Panc1 (cell line): ENCODE measurements around the gene PCSK7. TPM values are rescaled to one million over a fixed set of nuclear protein-coding genes. Genes with fewer than 3 reads are reported as not detected.
"Not testable (repeated sequence)": the region's sequence is repeated elsewhere in the genome, so short reads cannot be mapped to it uniquely, and the experiment has no call there.

Experiments used
- ATAC-seq: fragments of 200-7000 bp; cut with Tn5 transposase; 2 replicates; pipeline ENCODE4 v1.9.1; 2020; ENCODE audit warnings: mild to moderate bottlenecking, moderate library complexity
- BruUV-seq: library from RNA; stranded (reverse); fragments of 400-500 nt; replicated peaks from 2 replicates; lab custom pipeline; 2021; lab: Mats Ljungman, UMichigan
- CTCF ChIA-PET: fragments of 300-600 bp; sonication (Branson Sonifier 250); formaldehyde crosslinking; loops from one replicate; lab custom pipeline; 2022; ENCODE audit warnings: antibody characterized with exemption; lab: Charles Lee
- POLR2A ChIA-PET: fragments of 300-600 bp; sonication (Branson Sonifier 250); formaldehyde crosslinking; loops from one replicate; lab custom pipeline; 2022; ENCODE audit warnings: antibody characterized with exemption; lab: Charles Lee
- DNase-seq: peaks from one replicate; pipeline ENCODE4 v3.0.0-alpha.2; 2010; ENCODE audit warnings: low read depth, low spot score
- H3K27ac ChIP-seq: 2 replicates; pipeline ENCODE4 v1.5.1; 2011; ENCODE audit warnings: mild to moderate bottlenecking, low read length, inconsistent platforms
- H3K27me3 ChIP-seq: fragments of 200-500 bp; sonication (Bioruptor generic); 2 replicates; pipeline ENCODE4 v1.6.0; 2014; ENCODE audit warnings: low read length, inconsistent platforms; ENCODE audit not compliant: control insufficient read depth, insufficient read depth
- H3K36me3 ChIP-seq: fragments of 200-500 bp; sonication (Bioruptor generic); 2 replicates; pipeline ENCODE4 v1.5.1; 2014; ENCODE audit warnings: inconsistent platforms, mild to moderate bottlenecking, low read length, moderate library complexity; ENCODE audit not compliant: control insufficient read depth, insufficient read depth
- H3K4me1 ChIP-seq: 2 replicates; pipeline ENCODE4 v1.5.1; 2011; ENCODE audit warnings: inconsistent platforms, mild to moderate bottlenecking, low read length, moderate library complexity; ENCODE audit not compliant: control insufficient read depth, insufficient read depth
- H3K4me3 ChIP-seq, 2 experiments: 2 replicates each; pipeline ENCODE4 v1.5.1; 2011 to 2012; ENCODE audit warnings: low read depth in 2 of 2, low read length in 2 of 2, mild to moderate bottlenecking in 2 of 2, inconsistent platforms in 1 of 2, moderate library complexity in 1 of 2
- H3K9me3 ChIP-seq: fragments of 200-500 bp; sonication (Bioruptor generic); 2 replicates; pipeline ENCODE4 v1.5.1; 2014; ENCODE audit warnings: low read depth, mild to moderate bottlenecking, inconsistent platforms, low read length, moderate library complexity; ENCODE audit not compliant: control insufficient read depth, insufficient read depth
- POLR2AphosphoS5 ChIP-seq: IDR thresholded peaks from 2 replicates; pipeline ENCODE4 v1.6.1; 2012; ENCODE audit warnings: mild to moderate bottlenecking, low read depth, low read length, moderate library complexity
- REST ChIP-seq, 2 experiments: IDR thresholded peaks; 2 replicates each; pipeline ENCODE4 v1.6.1; 2011 to 2012; ENCODE audit warnings: low read depth in 2 of 2, control low read depth in 1 of 2, low read length in 1 of 2, mild to moderate bottlenecking in 1 of 2, moderate library complexity in 1 of 2; ENCODE audit not compliant: insufficient read depth in 1 of 2
- SIN3A ChIP-seq: IDR thresholded peaks from 2 replicates; pipeline ENCODE4 v1.6.1; 2012; ENCODE audit warnings: low read depth, mild to moderate bottlenecking, low read length, moderate library complexity, borderline replicate concordance; ENCODE audit not compliant: insufficient read depth
- TCF7L2 ChIP-seq: IDR thresholded peaks from 2 replicates; pipeline ENCODE4 v1.6.1; 2011; ENCODE audit warnings: mild to moderate bottlenecking, low read depth, low read length, inconsistent platforms
- in situ Hi-C: cut with HindIII; loops from 2 replicates; pipeline ENCODE4 v1.10.0; 2016; ENCODE audit warnings: low sequenced_read_pairs, low pct_unique_long_range_greater_than_20kb
- intact Hi-C: fragments of 100-400 bp; cut with micrococcal nuclease; formaldehyde crosslinking; loops from one replicate; pipeline ENCODE4 v1.10.0; 2022; ENCODE audit not compliant: unreplicated experiment
- total RNA-seq: library from RNA; stranded (reverse); gene quantifications from one replicate; pipeline ENCODE4 v1.2.1, GENCODE V29; 2021; ENCODE audit not compliant: unreplicated experiment
- TF ChIP-seq, protein P1 (sequence below): fragments of 450-650 bp; IDR thresholded peaks from 2 replicates; pipeline ENCODE4 v1.5.1; 2017; ENCODE audit warnings: mild to moderate bottlenecking

Gene PCSK7
- total RNA-seq, 1 experiment from 2014 or later: 60.6 TPM

GRCh38 chr11:117212697-117213355 is 19.0 kb downstream of the PCSK7 start:
- TF ChIP-seq SIN3A: no peak
- TF ChIP-seq TCF7L2: no peak
- TF ChIP-seq, protein P1, sequence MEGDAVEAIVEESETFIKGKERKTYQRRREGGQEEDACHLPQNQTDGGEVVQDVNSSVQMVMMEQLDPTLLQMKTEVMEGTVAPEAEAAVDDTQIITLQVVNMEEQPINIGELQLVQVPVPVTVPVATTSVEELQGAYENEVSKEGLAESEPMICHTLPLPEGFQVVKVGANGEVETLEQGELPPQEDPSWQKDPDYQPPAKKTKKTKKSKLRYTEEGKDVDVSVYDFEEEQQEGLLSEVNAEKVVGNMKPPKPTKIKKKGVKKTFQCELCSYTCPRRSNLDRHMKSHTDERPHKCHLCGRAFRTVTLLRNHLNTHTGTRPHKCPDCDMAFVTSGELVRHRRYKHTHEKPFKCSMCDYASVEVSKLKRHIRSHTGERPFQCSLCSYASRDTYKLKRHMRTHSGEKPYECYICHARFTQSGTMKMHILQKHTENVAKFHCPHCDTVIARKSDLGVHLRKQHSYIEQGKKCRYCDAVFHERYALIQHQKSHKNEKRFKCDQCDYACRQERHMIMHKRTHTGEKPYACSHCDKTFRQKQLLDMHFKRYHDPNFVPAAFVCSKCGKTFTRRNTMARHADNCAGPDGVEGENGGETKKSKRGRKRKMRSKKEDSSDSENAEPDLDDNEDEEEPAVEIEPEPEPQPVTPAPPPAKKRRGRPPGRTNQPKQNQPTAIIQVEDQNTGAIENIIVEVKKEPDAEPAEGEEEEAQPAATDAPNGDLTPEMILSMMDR: no peak
- no peak for TF ChIP-seq POLR2AphosphoS5
- TF ChIP-seq REST (IDR thresholded peaks at IDR 0.05; ENCODE audit: insufficient read depth in 1 of 2, low read depth in 2 of 2, low read length in 1 of 2): no peak
- in situ Hi-C loops (no loop called here), intact Hi-C loops (no loop called here)
- no peaks in the 10 kb centered on the region for H3K4me1 ChIP-seq
- no peak overlapping the region for H3K27ac ChIP-seq
- CTCF ChIA-PET: no interaction called here
- H3K27me3 ChIP-seq: no peaks in the 10 kb centered on the region
- DNase-seq (no peak), ATAC-seq (no peak)
- BruUV-seq: no TSS peak
- no peaks in the 10 kb centered on the region for H3K36me3 ChIP-seq
- POLR2A ChIA-PET: no interaction called here
- H3K9me3 ChIP-seq: no peaks in the 10 kb centered on the region
- no peak overlapping the region for H3K4me3 ChIP-seq

DNA sequence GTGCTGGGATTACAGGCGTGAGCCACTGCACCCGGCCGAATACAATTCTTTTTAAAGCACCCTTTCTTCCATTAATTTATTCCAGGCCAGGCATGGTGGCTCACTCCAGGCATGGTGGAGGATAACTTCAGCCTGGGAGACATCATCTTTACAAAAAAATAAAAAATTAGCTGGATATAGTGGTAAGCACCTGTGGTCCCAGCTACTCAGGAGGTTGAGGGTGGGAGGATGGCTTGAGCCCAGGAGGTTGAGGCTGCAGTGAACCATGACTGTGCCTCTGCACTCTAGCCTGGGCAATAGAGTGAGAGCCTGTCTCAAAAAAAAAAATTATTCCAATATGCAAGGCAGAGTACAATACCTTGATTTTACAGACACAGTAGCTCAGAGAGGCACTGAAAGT is 21.3 kb downstream of the PCSK7 start:
- no peaks in the 10 kb centered on the region for H3K36me3 ChIP-seq
- TF ChIP-seq, protein P1: no peak
- no peak for TF ChIP-seq SIN3A
- no peak for TF ChIP-seq TCF7L2
- TF ChIP-seq POLR2AphosphoS5: no peak
- TF ChIP-seq REST (IDR thresholded peaks at IDR 0.05; ENCODE audit: insufficient read depth in 1 of 2, low read depth in 2 of 2, low read length in 1 of 2): no peak
- ChIA-PET CTCF (interaction anchor here (0.7 kb wide), 1 partner anchor 269 kb away, joined by 3 read pairs; no protein-coding TSS in a partner anchor), POLR2A (no interaction called here)
- ATAC-seq: no peak
- no peak for DNase-seq
- no peaks in the 10 kb centered on the region for H3K9me3 ChIP-seq
- intact Hi-C loops (no loop called here), in situ Hi-C loops (no loop called here)
- H3K27me3 ChIP-seq: no peaks in the 10 kb centered on the region
- no peak overlapping the region for H3K4me3 ChIP-seq
- H3K4me1 ChIP-seq: no peaks in the 10 kb centered on the region
- no TSS peak for BruUV-seq
- no peak overlapping the region for H3K27ac ChIP-seq

GRCh38 chr11:117209351-117210125 is 22.3 kb downstream of the PCSK7 start:
- DNase-seq, H3K36me3 ChIP-seq, ATAC-seq, intact Hi-C loops, H3K27me3 ChIP-seq, in situ Hi-C loops, BruUV-seq, H3K4me3 ChIP-seq, POLR2A ChIA-PET, H3K9me3 ChIP-seq, CTCF ChIA-PET, H3K4me1 ChIP-seq, H3K27ac ChIP-seq: not testable (repeated sequence)
